Esophagus (tissue), 2 donors: Measurements from ENCODE around the gene TMC1. TPM values are rescaled to one million over a fixed set of nuclear protein-coding genes. Genes with fewer than 3 reads are reported as not detected.
A peak's percentile ranks its signal among the peaks of the same experiment; 100 is the strongest.
"Not testable (repeated sequence)": the region's sequence is repeated elsewhere in the genome, so short reads cannot be mapped to it uniquely, and the experiment has no call there.

Experiments used
- H3K27ac ChIP-seq, 2 donors: one replicate each; pipeline ENCODE4 v1.5.1; 2013; ENCODE audit warnings: low read depth in 2 of 2, mild to moderate bottlenecking in 2 of 2, inconsistent platforms in 1 of 2, low read length in 1 of 2, moderate library complexity in 1 of 2
- H3K27me3 ChIP-seq, 2 donors: one replicate each; pipeline ENCODE4 v1.6.1; 2013; ENCODE audit warnings: low read length in 2 of 2, control low read depth in 1 of 2, mild to moderate bottlenecking in 1 of 2; ENCODE audit not compliant: insufficient read depth in 2 of 2, control insufficient read depth in 1 of 2
- H3K36me3 ChIP-seq, 2 donors: one replicate each; pipeline ENCODE4 v1.6.1; 2013; ENCODE audit warnings: low read length in 1 of 2; ENCODE audit not compliant: control insufficient read depth in 2 of 2, insufficient read depth in 2 of 2
- H3K4me1 ChIP-seq, 2 donors: one replicate each; pipeline ENCODE4 v1.6.1; 2013; ENCODE audit warnings: low read length in 1 of 2; ENCODE audit not compliant: control insufficient read depth in 2 of 2, insufficient read depth in 2 of 2
- H3K4me3 ChIP-seq, 2 donors: one replicate each; pipeline ENCODE4 v1.5.1; 2013; ENCODE audit warnings: low read length in 2 of 2, mild to moderate bottlenecking in 2 of 2, low read depth in 1 of 2, moderate library complexity in 1 of 2
- H3K9me3 ChIP-seq, 2 donors: one replicate each; pipeline ENCODE4 v1.6.1; 2013; ENCODE audit warnings: mild to moderate bottlenecking in 2 of 2, low read depth in 1 of 2, low read length in 1 of 2, moderate library complexity in 1 of 2; ENCODE audit not compliant: control insufficient read depth in 2 of 2, insufficient read depth in 1 of 2
- WGBS, 2 donors: extraction: QIAGEN DNeasy Blood & Tissue Kit; methylation state at CpG; one replicate each; pipeline ENCODE4 v1.1.7; 2013; 5-methylcytosine and 5-hydroxymethylcytosine counted together
- polyA plus RNA-seq, 2 donors: library from polyadenylated mRNA; stranded (reverse); fragments of 200-250 nt; gene quantifications; one replicate each; pipeline ENCODE4 v1.2.3, GENCODE V29; 2013
- donor health status: healthy with polysubstance abuse.
- donor health status: Bipolar disorder and iron deficiency.

TMC1 gene
- 10 to 100 TPM in 1 of 2 donors, 1 to 10 TPM in 1; 6.1 to 10.3 TPM for polyA plus RNA-seq

DNA sequence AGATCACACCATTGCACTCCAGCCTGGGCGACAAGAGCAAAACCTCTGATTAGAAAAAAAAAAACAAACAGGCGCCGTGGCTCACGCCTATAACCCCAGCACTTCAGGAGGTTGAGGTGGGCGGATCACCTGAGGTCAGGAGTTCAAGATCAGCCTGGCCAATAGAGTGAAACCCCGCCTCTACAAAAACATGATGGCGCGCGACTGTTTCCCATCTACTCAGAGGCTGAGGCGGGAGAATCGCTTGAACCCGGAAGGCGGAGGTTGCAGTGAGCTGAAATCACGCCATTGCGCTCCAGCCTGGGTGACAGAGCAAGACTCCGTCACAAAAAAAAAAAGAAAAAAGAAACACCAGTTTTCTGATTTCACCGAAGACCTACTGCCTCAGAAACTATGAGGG lies at the start of gene TMC1:
Gene TMC1 (plus strand): TSS at position 193 of the 400 bp plus-strand sequence. CDS start 127,041 bp downstream, outside the sequence.
- not testable (repeated sequence) for H3K9me3 ChIP-seq, H3K36me3 ChIP-seq, H3K27ac ChIP-seq, H3K4me1 ChIP-seq, H3K4me3 ChIP-seq, H3K27me3 ChIP-seq
- WGBS, 2 donors: 96 to 97% methylated on average over 17 of the region's 17 CpGs

DNA sequence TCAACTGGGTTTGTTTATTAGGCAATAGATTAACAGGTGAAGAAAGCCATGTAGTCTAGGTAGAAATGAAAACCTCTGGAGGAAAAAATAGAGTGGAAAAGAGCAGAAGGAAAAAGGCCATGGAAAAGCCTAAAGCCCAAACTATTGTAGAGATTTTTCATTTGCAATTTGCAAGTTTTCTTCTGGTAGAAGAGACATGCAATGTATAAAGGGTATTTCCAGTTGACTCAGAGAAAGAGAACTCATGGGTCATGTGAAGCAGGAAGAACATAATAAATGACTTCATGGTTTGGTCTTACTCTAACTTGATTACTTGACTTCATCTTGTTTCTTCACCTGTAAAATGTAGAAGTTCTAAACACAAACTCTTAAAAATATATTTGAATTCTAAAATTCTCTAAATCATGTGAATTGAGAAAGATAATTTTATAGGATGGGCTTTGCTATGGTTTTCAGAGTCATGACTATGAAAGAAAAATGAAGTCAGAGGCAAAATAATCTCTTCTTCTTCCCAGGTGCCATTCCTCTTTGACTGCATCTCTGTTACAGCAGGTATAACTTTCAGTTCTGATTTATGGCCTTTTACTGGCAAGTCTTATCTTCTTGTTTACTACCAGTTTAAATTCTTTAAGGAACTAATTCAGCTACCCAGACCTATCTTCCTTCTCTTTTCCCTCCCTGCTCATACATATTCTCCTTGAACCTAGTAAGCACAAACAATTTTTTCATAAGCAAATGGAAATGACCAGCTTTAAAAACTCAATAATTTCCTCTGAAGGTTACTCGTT lies 47.7 kb upstream of the TMC1 start:
- no peaks in the 10 kb centered on the region for H3K36me3 ChIP-seq
- no peak overlapping the region for H3K27ac ChIP-seq
- no peaks in the 10 kb centered on the region for H3K27me3 ChIP-seq

GRCh38 chr9:72474676-72475075 lies 46.7 kb upstream of the TMC1 start:
- no peaks in the 10 kb centered on the region for H3K9me3 ChIP-seq
- peaks cover 0 to 2% of the 10 kb centered on the region in 2 donors for H3K4me1 ChIP-seq
- WGBS, 2 donors: 67 to 71% methylated on average over 2 of the region's 2 CpGs
- H3K36me3 ChIP-seq: no peaks in the 10 kb centered on the region
- H3K27ac ChIP-seq: no peak overlapping the region
- no peaks in the 10 kb centered on the region for H3K27me3 ChIP-seq
- no peak overlapping the region for H3K4me3 ChIP-seq

More for the DNA sequence above, 47.7 kb upstream of the TMC1 start:
- WGBS, 2 donors: 54 to 57% methylated on average over 1 of the region's 1 CpG
- Histone ChIP-seq H3K9me3 (no peaks in the 10 kb centered on the region), H3K4me1 (peaks cover 0 to 2% of the 10 kb centered on the region in 2 donors), H3K4me3 (no peak overlapping the region)

DNA sequence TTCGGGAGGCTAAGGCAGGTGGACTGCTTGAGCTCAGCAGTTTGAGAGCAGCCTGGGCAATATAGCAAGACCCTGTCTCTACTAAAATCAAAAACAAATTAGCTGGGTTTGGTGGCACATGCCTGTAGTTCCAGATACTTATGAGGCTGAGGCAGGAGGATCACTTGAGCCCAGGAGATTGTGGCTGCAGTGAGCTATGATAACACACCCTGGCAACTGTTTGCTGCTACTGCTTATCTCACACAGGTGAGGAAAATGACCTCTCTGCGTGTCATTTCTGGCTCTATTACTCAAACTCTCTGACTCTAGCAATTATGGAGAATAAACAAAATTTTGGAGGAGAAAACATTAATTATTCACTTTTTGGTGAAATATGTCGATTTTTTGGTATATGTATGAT lies 45.3 kb upstream of the TMC1 start:
- peaks cover 0 to 2% of the 10 kb centered on the region in 2 donors for H3K4me1 ChIP-seq
- no peaks in the 10 kb centered on the region for H3K36me3 ChIP-seq
- WGBS, 2 donors: 64 to 83% methylated on average over 3 of the region's 3 CpGs
- H3K9me3 ChIP-seq: no peaks in the 10 kb centered on the region
- H3K27ac ChIP-seq: no peak overlapping the region
- H3K4me3 ChIP-seq: no peak overlapping the region
- no peaks in the 10 kb centered on the region for H3K27me3 ChIP-seq

GRCh38 chr9:72476617-72477437 lies 44.6 kb upstream of the TMC1 start:
- Histone ChIP-seq H3K4me1 (peaks cover 0 to 2% of the 10 kb centered on the region in 2 donors), H3K9me3 (no peaks in the 10 kb centered on the region), H3K27ac (peak overlapping the region in 1 of 2 donors; percentile 39), H3K27me3 (no peaks in the 10 kb centered on the region), H3K36me3 (no peaks in the 10 kb centered on the region), H3K4me3 (no peak overlapping the region)
- 55 to 61% methylated on average over 2 of the region's 2 CpGs for WGBS, 2 donors

- Histone ChIP-seq H3K27ac (peak overlapping the region; percentile 83 to 86), H3K27me3 (no peaks in the 10 kb centered on the region), H3K36me3 (no peaks in the 10 kb centered on the region), H3K4me3 (no peak overlapping the region), H3K9me3 (no peaks in the 10 kb centered on the region), H3K4me1 (peaks cover 0 to 2% of the 10 kb centered on the region in 2 donors)
- 23 to 37% methylated on average over 4 of the region's 4 CpGs for WGBS, 2 donors
Observed at GRCh38 chr9:72477930-72478518, 43.4 kb upstream of the TMC1 start.

GRCh38 chr9:72478966-72479365 lies 42.4 kb upstream of the TMC1 start:
- peaks cover 0 to 2% of the 10 kb centered on the region in 2 donors for H3K4me1 ChIP-seq
- no peaks in the 10 kb centered on the region for H3K9me3 ChIP-seq
- H3K27me3 ChIP-seq: no peaks in the 10 kb centered on the region
- no peak overlapping the region for H3K4me3 ChIP-seq
- WGBS, 2 donors: 44 to 67% methylated on average over 1 of the region's 1 CpG
- H3K27ac ChIP-seq: no peak overlapping the region
- no peaks in the 10 kb centered on the region for H3K36me3 ChIP-seq

DNA sequence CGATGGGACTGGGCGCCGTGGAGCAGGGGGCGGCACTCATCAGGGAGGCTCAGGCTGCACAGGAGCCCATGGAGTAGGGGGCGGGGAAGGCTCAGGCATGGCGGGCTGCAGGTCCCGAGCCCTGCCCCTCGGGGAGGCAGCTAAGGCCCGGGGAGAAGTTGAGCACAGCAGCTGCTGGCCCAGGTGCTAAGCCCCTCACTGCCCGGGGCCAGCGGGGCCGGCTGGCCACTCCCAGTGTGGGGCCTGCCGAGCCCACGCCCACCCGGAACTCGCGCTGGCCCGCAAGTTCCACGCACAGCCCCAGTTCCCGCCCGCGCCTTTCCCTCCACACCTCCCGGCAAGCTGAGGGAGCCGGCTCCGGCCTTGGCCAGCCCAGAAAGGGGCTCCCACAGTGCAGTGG lies 41.1 kb upstream of the TMC1 start:
- H3K27me3 ChIP-seq, H3K27ac ChIP-seq, H3K36me3 ChIP-seq, H3K9me3 ChIP-seq, H3K4me3 ChIP-seq, H3K4me1 ChIP-seq: not testable (repeated sequence)
- WGBS, 2 donors: 96 to 97% methylated on average over 20 to 25 of the region's 25 CpGs

DNA sequence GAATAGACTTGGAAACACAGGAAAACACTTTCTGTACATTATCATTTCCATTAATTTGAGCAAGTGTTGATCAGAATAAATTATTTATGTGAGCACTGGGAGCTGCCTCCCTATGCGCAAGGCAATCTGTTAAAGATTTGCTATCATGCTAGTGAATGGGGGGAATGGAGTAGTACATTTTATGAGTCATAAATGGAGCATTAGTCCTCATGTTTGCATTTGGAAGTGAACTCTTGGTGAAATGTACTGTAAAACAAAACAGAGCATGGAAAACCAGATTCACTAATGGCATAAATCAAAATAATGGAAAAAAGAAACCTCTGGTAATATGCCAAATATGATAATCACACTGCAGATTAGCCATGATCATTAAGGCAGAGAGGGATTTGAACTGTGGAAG lies 40.5 kb upstream of the TMC1 start:
- Histone ChIP-seq H3K27ac (no peak overlapping the region), H3K4me3 (no peak overlapping the region), H3K9me3 (no peaks in the 10 kb centered on the region), H3K36me3 (no peaks in the 10 kb centered on the region), H3K27me3 (no peaks in the 10 kb centered on the region), H3K4me1 (peaks cover 0 to 2% of the 10 kb centered on the region in 2 donors)
- 88 to 89% methylated on average over 1 of the region's 1 CpG for WGBS, 2 donors
